GM23338 (cell line): ENCODE results near the gene CLSTN2. TPM values are rescaled to one million over a fixed set of nuclear protein-coding genes. Genes with fewer than 3 reads are reported as not detected.

Experiments
- ATAC-seq: fragments of 200-7000 bp; cut with Tn5 transposase; 3 replicates; pipeline ENCODE4 v1.9.1; 2020
- DNase-seq: peaks from one replicate; pipeline ENCODE4 v3.0.0-alpha.2; 2015; ENCODE audit warnings: low spot score
- H2AFZ ChIP-seq: fragments of 200-600 bp; sonication (generic); 2 replicates; pipeline ENCODE4 v1.8.0; 2016; ENCODE audit warnings: antibody characterized with exemption, mild to moderate bottlenecking, moderate library complexity
- H3F3A ChIP-seq: fragments of 200-600 bp; sonication (generic); replicated peaks from 2 replicates; pipeline ENCODE4 v1.8.0; 2017; ENCODE audit warnings: antibody characterized with exemption, mixed run types, low read depth
- H3K27ac ChIP-seq: fragments of 200-600 bp; sonication (generic); 2 replicates; pipeline ENCODE4 v1.6.1; 2016; ENCODE audit warnings: low read depth
- H3K27me3 ChIP-seq: fragments of 200-600 bp; sonication (generic); 2 replicates; pipeline ENCODE4 v1.8.0; 2016; ENCODE audit warnings: mild to moderate bottlenecking, mixed run types, moderate library complexity; ENCODE audit not compliant: insufficient read depth
- H3K36me3 ChIP-seq: fragments of 200-600 bp; sonication (generic); 2 replicates; pipeline ENCODE4 v1.8.0; 2016; ENCODE audit warnings: mild to moderate bottlenecking; ENCODE audit not compliant: insufficient read depth
- H3K4me1 ChIP-seq: fragments of 200-600 bp; sonication (generic); 2 replicates; pipeline ENCODE4 v1.8.0; 2016; ENCODE audit warnings: mild to moderate bottlenecking, moderate library complexity; ENCODE audit not compliant: insufficient read depth
- H3K4me2 ChIP-seq: fragments of 200-600 bp; sonication (generic); 2 replicates; pipeline ENCODE4 v1.7.1; 2017; ENCODE audit warnings: mixed run types
- H3K4me3 ChIP-seq: fragments of 200-600 bp; sonication (generic); 2 replicates; pipeline ENCODE4 v1.6.1; 2016; ENCODE audit warnings: mixed run types
- H3K79me2 ChIP-seq: fragments of 200-600 bp; sonication (generic); replicated peaks from 2 replicates; pipeline ENCODE4 v1.8.0; 2017; ENCODE audit warnings: mild to moderate bottlenecking; ENCODE audit not compliant: insufficient read depth
- H3K9me2 ChIP-seq: fragments of 200-600 bp; sonication (generic); 2 replicates; pipeline ENCODE4 v1.8.0; 2017; ENCODE audit not compliant: insufficient read depth
- H4K20me1 ChIP-seq: fragments of 200-600 bp; sonication (generic); replicated peaks from 2 replicates; pipeline ENCODE4 v1.8.0; 2017; ENCODE audit warnings: mild to moderate bottlenecking; ENCODE audit not compliant: insufficient read depth
- H3K27ac Mint-ChIP-seq: 2 replicates; pipeline ENCODE4 v1.8.0; 2020; ENCODE audit warnings: inconsistent platforms, mild to moderate bottlenecking, moderate library complexity, mixed read lengths
- H3K27me3 Mint-ChIP-seq: 3 replicates; pipeline ENCODE4 v1.8.0; 2022; ENCODE audit warnings: low read depth, mild to moderate bottlenecking, moderate library complexity, mixed read lengths, inconsistent platforms; ENCODE audit not compliant: insufficient read depth, poor library complexity
- H3K36me3 Mint-ChIP-seq: 3 replicates; pipeline ENCODE4 v1.8.0; 2021; ENCODE audit warnings: low read depth, mild to moderate bottlenecking, inconsistent platforms, moderate library complexity, mixed read lengths
- H3K4me1 Mint-ChIP-seq: 3 replicates; pipeline ENCODE4 v1.8.0; 2020; ENCODE audit warnings: mild to moderate bottlenecking, inconsistent platforms, mixed read lengths
- H3K4me3 Mint-ChIP-seq: 3 replicates; pipeline ENCODE4 v1.8.0; 2021; ENCODE audit warnings: moderate library complexity, mild to moderate bottlenecking, inconsistent platforms, mixed read lengths
- H3K9me3 Mint-ChIP-seq: 3 replicates; pipeline ENCODE4 v1.8.0; 2020; ENCODE audit warnings: moderate library complexity, mild to moderate bottlenecking, inconsistent platforms, mixed read lengths
- CREB1 ChIP-seq: fragments of 250-450 bp; sonication (Bioruptor Pico); IDR thresholded peaks from 2 replicates; pipeline ENCODE4 v1.5.0; 2020; ENCODE audit warnings: low read depth, mild to moderate bottlenecking, moderate library complexity
- CTCF ChIP-seq, 2 experiments: fragments of 200-600 bp in 1 of 2; sonication (generic) in 1 of 2; conservative IDR thresholded peaks; 2 replicates each; pipeline versions ENCODE4 v1.5.1 to v1.6.1; 2016 to 2017; ENCODE audit warnings: antibody characterized with exemption in 2 of 2, low read depth in 2 of 2, mild to moderate bottlenecking in 2 of 2, moderate library complexity in 1 of 2
- ETS1 ChIP-seq: IDR thresholded peaks from 2 replicates; pipeline ENCODE4 v1.6.1; 2016; ENCODE audit warnings: antibody characterized with exemption
- EZH2 ChIP-seq: fragments of 200-600 bp; sonication (generic); IDR thresholded peaks from one replicate; pipeline ENCODE4 v1.8.0; 2017; ENCODE audit warnings: antibody characterized with exemption, mild to moderate bottlenecking, low read depth; ENCODE audit not compliant: unreplicated experiment
- JUNB ChIP-seq: IDR thresholded peaks from one replicate; pipeline ENCODE4 v1.6.1; 2016; ENCODE audit warnings: antibody characterized with exemption; ENCODE audit not compliant: unreplicated experiment
- POLR2AphosphoS5 ChIP-seq: IDR thresholded peaks from 2 replicates; pipeline ENCODE4 v1.6.1; 2016; ENCODE audit warnings: antibody characterized with exemption, low read depth
- REST ChIP-seq: IDR thresholded peaks from one replicate; pipeline ENCODE4 v1.6.1; 2018; ENCODE audit warnings: antibody characterized with exemption; ENCODE audit not compliant: unreplicated experiment
- STAT1 ChIP-seq: IDR thresholded peaks from one replicate; pipeline ENCODE4 v1.6.1; 2016; ENCODE audit warnings: antibody characterized with exemption; ENCODE audit not compliant: unreplicated experiment
- ZNF114 ChIP-seq: fragments of 250-450 bp; sonication (Bioruptor Pico); IDR thresholded peaks from 2 replicates; pipeline ENCODE4 v1.5.0; 2020; ENCODE audit warnings: mild to moderate bottlenecking, moderate library complexity
- ZNF462 ChIP-seq: fragments of 250-450 bp; sonication (Bioruptor Pico); IDR thresholded peaks from 2 replicates; pipeline ENCODE4 v1.5.0; 2020; ENCODE audit warnings: mild to moderate bottlenecking, moderate library complexity
- polyA plus RNA-seq: library from polyadenylated mRNA; unstranded; fragments of >200 nt; fragmentation: Nextera tagmentation; extraction: Ambion mirVana; gene quantifications from 2 replicates; pipeline ENCODE4 v1.2.1, GENCODE V29; 2016
- total RNA-seq: library from RNA; depleted of rRNA; stranded (reverse); fragments of >200 nt; shearing (Covaris generic); gene quantifications from 2 replicates; pipeline ENCODE4 v1.2.3, GENCODE V29; 2014

Gene CLSTN2
- total and polyA plus RNA-seq, 2 experiments from 2014 or later: 0.11 to 0.83 TPM

GRCh38 chr3:140597792-140598191, 662.8 kb downstream of the CLSTN2 start:
- peaks cover 4% of the 10 kb centered on the region; the same call in 1 of the 2 replicates for H3K4me1 ChIP-seq
- H3K36me3 ChIP-seq: no peaks in the 10 kb centered on the region
- H2AFZ ChIP-seq: 0 out of 2 replicates have a peak overlapping the region, but pooled peaks have one; percentile 14
- no peak overlapping the region for H3K4me3 Mint-ChIP-seq
- H3K9me3 Mint-ChIP-seq: no peaks in the 10 kb centered on the region
- H3K27me3 Mint-ChIP-seq: peaks cover 4% of the 10 kb centered on the region
- H3K4me3 ChIP-seq: no peak overlapping the region
- H3K27me3 ChIP-seq: no peaks in the 10 kb centered on the region
- ATAC-seq (no peak), DNase-seq (no peak)
- no peaks in the 10 kb centered on the region for H3K36me3 Mint-ChIP-seq
- no peaks in the 10 kb centered on the region for H3K79me2 ChIP-seq
- H3K4me2 ChIP-seq: no peak overlapping the region
- H3K9me2 ChIP-seq: no peaks in the 10 kb centered on the region
- no peak overlapping the region for H3K27ac Mint-ChIP-seq
- no peaks in the 10 kb centered on the region for H4K20me1 ChIP-seq
- no peak overlapping the region for H3K27ac ChIP-seq
- no peaks in the 10 kb centered on the region for H3F3A ChIP-seq
- no peak for TF ChIP-seq EZH2
- no peak for TF ChIP-seq CREB1 (CRISPR knock-in tag)
- no peak for TF ChIP-seq JUNB
- no peak for TF ChIP-seq POLR2AphosphoS5
- TF ChIP-seq STAT1: no peak
- no peak for TF ChIP-seq ZNF462 (CRISPR knock-in tag)
- TF ChIP-seq ZNF114 (CRISPR knock-in tag): no peak
- TF ChIP-seq ETS1: no peak
- no peak for TF ChIP-seq REST
- TF ChIP-seq CTCF (conservative IDR thresholded peaks at IDR 0.05; ENCODE audit: low read depth in 2 of 2): no peak
- peaks cover 4% of the 10 kb centered on the region; the same call in 1 of the 3 replicates for H3K4me1 Mint-ChIP-seq
